Measurements from ENCODE around the gene PLXNA4. TPM values are rescaled to one million over a fixed set of nuclear protein-coding genes. Genes with fewer than 3 reads are reported as not detected.

Gene PLXNA4
- total and polyA plus RNA-seq, 9 of the 15 experiments (the other 6 are each of a cell fraction or from before 2014, with no cell fraction given): under 0.01 to 0.09 TPM; not detected in 7

DNA sequence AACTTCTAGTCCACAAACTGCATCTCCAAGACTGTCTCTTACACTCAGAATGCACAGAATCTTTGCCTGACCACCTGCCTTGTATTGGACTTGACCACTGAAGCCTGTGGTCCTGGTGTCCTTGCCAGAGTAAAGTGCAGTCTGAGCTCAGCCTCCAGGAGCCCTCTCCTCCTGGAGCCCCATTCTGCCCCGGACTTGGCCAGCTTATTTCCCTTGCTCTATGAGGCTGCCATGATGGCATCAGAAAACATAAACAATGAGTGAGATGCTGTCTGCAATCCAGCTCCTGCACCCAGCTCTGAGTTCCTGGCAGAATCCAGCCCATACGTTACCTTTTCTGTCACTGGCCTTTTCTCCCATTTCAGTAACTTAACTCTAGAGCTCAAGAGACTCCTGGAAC is 494.6 kb downstream of the PLXNA4 start (continued):
- TF ChIP-seq, protein P1, sequence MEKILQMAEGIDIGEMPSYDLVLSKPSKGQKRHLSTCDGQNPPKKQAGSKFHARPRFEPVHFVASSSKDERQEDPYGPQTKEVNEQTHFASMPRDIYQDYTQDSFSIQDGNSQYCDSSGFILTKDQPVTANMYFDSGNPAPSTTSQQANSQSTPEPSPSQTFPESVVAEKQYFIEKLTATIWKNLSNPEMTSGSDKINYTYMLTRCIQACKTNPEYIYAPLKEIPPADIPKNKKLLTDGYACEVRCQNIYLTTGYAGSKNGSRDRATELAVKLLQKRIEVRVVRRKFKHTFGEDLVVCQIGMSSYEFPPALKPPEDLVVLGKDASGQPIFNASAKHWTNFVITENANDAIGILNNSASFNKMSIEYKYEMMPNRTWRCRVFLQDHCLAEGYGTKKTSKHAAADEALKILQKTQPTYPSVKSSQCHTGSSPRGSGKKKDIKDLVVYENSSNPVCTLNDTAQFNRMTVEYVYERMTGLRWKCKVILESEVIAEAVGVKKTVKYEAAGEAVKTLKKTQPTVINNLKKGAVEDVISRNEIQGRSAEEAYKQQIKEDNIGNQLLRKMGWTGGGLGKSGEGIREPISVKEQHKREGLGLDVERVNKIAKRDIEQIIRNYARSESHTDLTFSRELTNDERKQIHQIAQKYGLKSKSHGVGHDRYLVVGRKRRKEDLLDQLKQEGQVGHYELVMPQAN (IDR thresholded peaks at IDR 0.05; ENCODE audit: borderline replicate concordance): no peak
- TF ChIP-seq ZNF239 (CRISPR knock-in tag; IDR thresholded peaks at IDR 0.05) (no peak), ASH1L (IDR thresholded peaks at IDR 0.05; ENCODE audit: borderline replicate concordance, low read depth, partially characterized antibody) (no peak), CBX3 (IDR thresholded peaks at IDR 0.05; ENCODE audit: borderline replicate concordance in 1 of 2, low read length in 2 of 2) (no peak), CREBBP (IDR thresholded peaks at IDR 0.05; ENCODE audit: low read depth, low read length) (no peak), ZKSCAN3 (CRISPR knock-in tag; IDR thresholded peaks at IDR 0.05) (no peak), CBX5 (IDR thresholded peaks at IDR 0.05; ENCODE audit: borderline replicate concordance, low read depth) (no peak), ZC3H8 (IDR thresholded peaks at IDR 0.05) (no peak), PYGO2 (tag; IDR thresholded peaks at IDR 0.05) (no peak), CHAMP1 (IDR thresholded peaks at IDR 0.05) (no peak), SMC3 (conservative IDR thresholded peaks at IDR 0.05; ENCODE audit: insufficient read depth, low read depth, low read length) (no peak), L3MBTL2 (IDR thresholded peaks at IDR 0.05) (no peak), CREM (IDR thresholded peaks at IDR 0.05; ENCODE audit: low read depth) (no peak), TOE1 (IDR thresholded peaks at IDR 0.05; ENCODE audit: borderline replicate concordance) (no peak), TOE1 (CRISPR knock-in tag; IDR thresholded peaks at IDR 0.05; ENCODE audit: borderline replicate concordance, low read depth) (no peak), ZNF316 (IDR thresholded peaks at IDR 0.05) (no peak)
- TF ChIP-seq, protein P2, sequence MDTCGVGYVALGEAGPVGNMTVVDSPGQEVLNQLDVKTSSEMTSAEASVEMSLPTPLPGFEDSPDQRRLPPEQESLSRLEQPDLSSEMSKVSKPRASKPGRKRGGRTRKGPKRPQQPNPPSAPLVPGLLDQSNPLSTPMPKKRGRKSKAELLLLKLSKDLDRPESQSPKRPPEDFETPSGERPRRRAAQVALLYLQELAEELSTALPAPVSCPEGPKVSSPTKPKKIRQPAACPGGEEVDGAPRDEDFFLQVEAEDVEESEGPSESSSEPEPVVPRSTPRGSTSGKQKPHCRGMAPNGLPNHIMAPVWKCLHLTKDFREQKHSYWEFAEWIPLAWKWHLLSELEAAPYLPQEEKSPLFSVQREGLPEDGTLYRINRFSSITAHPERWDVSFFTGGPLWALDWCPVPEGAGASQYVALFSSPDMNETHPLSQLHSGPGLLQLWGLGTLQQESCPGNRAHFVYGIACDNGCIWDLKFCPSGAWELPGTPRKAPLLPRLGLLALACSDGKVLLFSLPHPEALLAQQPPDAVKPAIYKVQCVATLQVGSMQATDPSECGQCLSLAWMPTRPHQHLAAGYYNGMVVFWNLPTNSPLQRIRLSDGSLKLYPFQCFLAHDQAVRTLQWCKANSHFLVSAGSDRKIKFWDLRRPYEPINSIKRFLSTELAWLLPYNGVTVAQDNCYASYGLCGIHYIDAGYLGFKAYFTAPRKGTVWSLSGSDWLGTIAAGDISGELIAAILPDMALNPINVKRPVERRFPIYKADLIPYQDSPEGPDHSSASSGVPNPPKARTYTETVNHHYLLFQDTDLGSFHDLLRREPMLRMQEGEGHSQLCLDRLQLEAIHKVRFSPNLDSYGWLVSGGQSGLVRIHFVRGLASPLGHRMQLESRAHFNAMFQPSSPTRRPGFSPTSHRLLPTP (IDR thresholded peaks at IDR 0.05; ENCODE audit: borderline replicate concordance, extremely low read depth, insufficient read length): no peak
